HepG2 (cell line): ENCODE data around the gene NELFB. TPM values are rescaled to one million over a fixed set of nuclear protein-coding genes. Genes with fewer than 3 reads are reported as not detected.

ENCODE experiments used
- ATF5 ChIP-seq: sonication (generic); formaldehyde crosslinking; IDR thresholded peaks from 2 replicates; pipeline ENCODE4 v1.4.0; 2020; ENCODE audit warnings: mild to moderate bottlenecking, low read depth, missing genetic modification reagents
- CBX2 ChIP-seq, 2 experiments: fragments of 200-600 bp in 1 of 2; sonication (generic); formaldehyde crosslinking in 1 of 2; IDR thresholded peaks; 2 replicates each; pipeline versions ENCODE4 v1.7.0 to v1.8.1; 2018 to 2022; ENCODE audit warnings: low read depth in 2 of 2, low read length in 1 of 2, mild to moderate bottlenecking in 1 of 2, missing genetic modification reagents in 1 of 2
- CENPT ChIP-seq: sonication (generic); formaldehyde crosslinking; IDR thresholded peaks from 2 replicates; pipeline ENCODE4 v1.8.0; 2022; ENCODE audit warnings: low read depth, mild to moderate bottlenecking, moderate library complexity, missing genetic modification reagents
- CHCHD3 ChIP-seq: sonication (generic); formaldehyde crosslinking; IDR thresholded peaks from 2 replicates; pipeline ENCODE4 v1.8.0; 2022; ENCODE audit warnings: mild to moderate bottlenecking, missing genetic modification reagents, moderate library complexity
- CREM ChIP-seq, 2 experiments: sonication (generic) in 1 of 2; formaldehyde crosslinking in 1 of 2; IDR thresholded peaks; 2 replicates each; pipeline versions ENCODE4 v1.4.0 to v1.6.1; 2016 to 2020; ENCODE audit warnings: antibody characterized with exemption in 1 of 2, mild to moderate bottlenecking in 1 of 2, missing genetic modification reagents in 1 of 2
- EED ChIP-seq: sonication (generic); formaldehyde crosslinking; IDR thresholded peaks from 2 replicates; pipeline ENCODE4 v1.5.0; 2020; ENCODE audit warnings: mild to moderate bottlenecking, missing genetic modification reagents
- GATA4 ChIP-seq: sonication (generic); IDR thresholded peaks from 2 replicates; pipeline ENCODE4 v1.6.1; 2016; ENCODE audit warnings: antibody characterized with exemption, low read depth, borderline replicate concordance
- HOXD1 ChIP-seq: sonication (generic); formaldehyde crosslinking; IDR thresholded peaks from 2 replicates; pipeline ENCODE4 v1.5.0; 2020; ENCODE audit warnings: missing genetic modification reagents
- MEIS1 ChIP-seq: sonication (generic); formaldehyde crosslinking; IDR thresholded peaks from 2 replicates; pipeline ENCODE4 v1.9.0; 2021; ENCODE audit warnings: mild to moderate bottlenecking, missing genetic modification reagents, moderate library complexity, borderline replicate concordance
- MTA3 ChIP-seq: sonication (generic); formaldehyde crosslinking; IDR thresholded peaks from 2 replicates; pipeline ENCODE4 v1.4.0; 2020; ENCODE audit warnings: missing genetic modification reagents
- NBN ChIP-seq: fragments of 450-650 bp; conservative IDR thresholded peaks from 2 replicates; pipeline ENCODE4 v1.6.1; 2017
- NRL ChIP-seq: sonication (generic); formaldehyde crosslinking; IDR thresholded peaks from 2 replicates; pipeline ENCODE4 v1.5.0; 2020; ENCODE audit warnings: missing genetic modification reagents, mild to moderate bottlenecking, moderate library complexity, borderline replicate concordance
- PHF5A ChIP-seq: IDR thresholded peaks from one replicate; pipeline ENCODE4 v1.6.1; 2018; ENCODE audit warnings: low read depth, missing genetic modification reagents; ENCODE audit not compliant: unreplicated experiment
- PRPF4 ChIP-seq: fragments of 200-400 bp; formaldehyde crosslinking; IDR thresholded peaks from 2 replicates; pipeline ENCODE4 v1.6.1; 2016; ENCODE audit warnings: low read length, low read depth; ENCODE audit not compliant: poor library complexity, severe bottlenecking
- TFDP1 ChIP-seq: IDR thresholded peaks from 2 replicates; pipeline ENCODE4 v1.6.1; 2016; ENCODE audit warnings: missing compliant biosample characterization, missing genetic modification reagents, borderline replicate concordance
- TRIM24 ChIP-seq: sonication (generic); formaldehyde crosslinking; IDR thresholded peaks from 2 replicates; pipeline ENCODE4 v1.8.0; 2022; ENCODE audit warnings: mild to moderate bottlenecking, missing genetic modification reagents
- WIZ ChIP-seq: sonication (generic); formaldehyde crosslinking; IDR thresholded peaks from 2 replicates; pipeline ENCODE4 v1.5.1; 2020; ENCODE audit warnings: mild to moderate bottlenecking, missing genetic modification reagents
- YEATS4 ChIP-seq: sonication (generic); formaldehyde crosslinking; IDR thresholded peaks from 2 replicates; pipeline ENCODE4 v1.4.0; 2020; ENCODE audit warnings: missing genetic modification reagents, borderline replicate concordance
- ZMYM4 ChIP-seq: sonication (generic); formaldehyde crosslinking; IDR thresholded peaks from 2 replicates; pipeline ENCODE4 v1.8.1; 2023; ENCODE audit warnings: mild to moderate bottlenecking, missing genetic modification reagents
- ZNF121 ChIP-seq: sonication (generic); formaldehyde crosslinking; IDR thresholded peaks from 2 replicates; pipeline ENCODE4 v1.5.0; 2020; ENCODE audit warnings: mild to moderate bottlenecking, missing genetic modification reagents
- ZNF383 ChIP-seq: sonication (generic); formaldehyde crosslinking; IDR thresholded peaks from 2 replicates; pipeline ENCODE4 v1.4.0; 2020; ENCODE audit warnings: missing genetic modification reagents, mild to moderate bottlenecking, borderline replicate concordance
- ZNF530 ChIP-seq: sonication (generic); formaldehyde crosslinking; IDR thresholded peaks from 2 replicates; pipeline ENCODE4 v1.5.0; 2020; ENCODE audit warnings: low read depth, mild to moderate bottlenecking, missing genetic modification reagents
- ZNF558 ChIP-seq: sonication (generic); formaldehyde crosslinking; IDR thresholded peaks from 2 replicates; pipeline ENCODE4 v1.9.0; 2022; ENCODE audit warnings: mild to moderate bottlenecking, missing genetic modification reagents, borderline replicate concordance
- ZNF670 ChIP-seq: sonication (generic); formaldehyde crosslinking; IDR thresholded peaks from 2 replicates; pipeline ENCODE4 v1.8.0; 2022; ENCODE audit warnings: mild to moderate bottlenecking, missing genetic modification reagents, borderline replicate concordance
- ZNF782 ChIP-seq: sonication (generic); formaldehyde crosslinking; IDR thresholded peaks from 2 replicates; pipeline ENCODE4 v1.4.0; 2020; ENCODE audit warnings: missing genetic modification reagents, mild to moderate bottlenecking, borderline replicate concordance
- ZNF850 ChIP-seq: sonication (generic); formaldehyde crosslinking; conservative IDR thresholded peaks from 2 replicates; pipeline ENCODE4 v1.9.0; 2021; ENCODE audit warnings: mild to moderate bottlenecking, missing genetic modification reagents
- polyA plus RNA-seq, 8 experiments: library from polyadenylated mRNA; depleted of rRNA in 3 of 8; stranded (reverse) in 7 of 8; unstranded in 1 of 8; fragments of >200 nt; fragmentation: Illumina TruSeq in 4 of 8; extraction: Trizol in 4 of 8; gene quantifications; 2 replicates each; pipeline versions ENCODE4 v1.2.1 to v1.2.3, GENCODE V29; 2011 to 2016; ENCODE audit warnings: low read depth in 4 of 8, missing spikeins in 1 of 8, mixed read lengths in 1 of 8; ENCODE audit not compliant: insufficient read depth in 1 of 8
- total RNA-seq, 5 experiments: library from RNA; depleted of rRNA; stranded (reverse); fragments of >200 nt; fragmentation: Illumina TruSeq; extraction: Trizol; gene quantifications; 2 replicates each; pipeline ENCODE4 v1.2.3, GENCODE V29; 2016; ENCODE audit warnings: low read depth in 1 of 5

Gene NELFB
- total and polyA plus RNA-seq, 2 of the 13 experiments (the other 11 are each of a cell fraction or from before 2014, with no cell fraction given): 26.5 to 45.8 TPM

GRCh38 chr9:137277329-137278041 is 22.4 kb downstream of the NELFB start, which contains the start of gene TOR4A (continued):
- no peak for TF ChIP-seq HOXD1
- no peak for TF ChIP-seq WIZ (CRISPR knock-in tag)
- TF ChIP-seq CHCHD3: no peak
- 0 out of 2 replicates have a peak, but pooled peaks have one; percentile 21 for TF ChIP-seq ZNF121 (CRISPR knock-in tag)
- TF ChIP-seq CENPT (CRISPR knock-in tag): no peak
- no peak for TF ChIP-seq CBX2 (IDR thresholded peaks at IDR 0.05; ENCODE audit: low read depth, low read length)
- TF ChIP-seq CBX2 (CRISPR knock-in tag; IDR thresholded peaks at IDR 0.05; ENCODE audit: low read depth): no peak
- TF ChIP-seq ZNF850: no peak
- no peak; the same call in 1 of the 2 replicates for TF ChIP-seq ZNF782 (CRISPR knock-in tag)
- no peak for TF ChIP-seq PHF5A (CRISPR knock-in tag)
- TF ChIP-seq MEIS1 (CRISPR knock-in tag): no peak
- TF ChIP-seq ZNF558 (CRISPR knock-in tag): no peak
- TF ChIP-seq MTA3: no peak
- TF ChIP-seq TFDP1 (CRISPR knock-in tag): peak; percentile 73; the same call in 1 of the 2 replicates
- 0 out of 2 replicates have a peak, but pooled peaks have one; percentile 26 for TF ChIP-seq CREM (IDR thresholded peaks at IDR 0.05)
- no peak for TF ChIP-seq CREM (CRISPR knock-in tag; IDR thresholded peaks at IDR 0.05)
- no peak for TF ChIP-seq ZNF383 (CRISPR knock-in tag)
- no peak for TF ChIP-seq PRPF4
- TF ChIP-seq ZNF670 (CRISPR knock-in tag): no peak; the same call in 1 of the 2 replicates
- TF ChIP-seq ZNF530: no peak
- no peak for TF ChIP-seq ATF5 (CRISPR knock-in tag)
- TF ChIP-seq ZMYM4 (CRISPR knock-in tag): 0 out of 2 replicates have a peak, but pooled peaks have one; percentile 42
- TF ChIP-seq NRL (CRISPR knock-in tag): 0 out of 2 replicates have a peak, but pooled peaks have one; percentile 32
- TF ChIP-seq EED: no peak
- TF ChIP-seq YEATS4 (CRISPR knock-in tag): peak; percentile 52; the same call in 1 of the 2 replicates
- TF ChIP-seq TRIM24: no peak
- 0 out of 2 replicates have a peak, but pooled peaks have one; percentile 55 for TF ChIP-seq GATA4
- TF ChIP-seq NBN: no peak
